8988T (cell line): ENCODE results near the gene C13orf46.

Source experiments
- DNase-seq: peaks from one replicate; pipeline ENCODE4 v3.0.0; 2011

The C13orf46 gene

DNA sequence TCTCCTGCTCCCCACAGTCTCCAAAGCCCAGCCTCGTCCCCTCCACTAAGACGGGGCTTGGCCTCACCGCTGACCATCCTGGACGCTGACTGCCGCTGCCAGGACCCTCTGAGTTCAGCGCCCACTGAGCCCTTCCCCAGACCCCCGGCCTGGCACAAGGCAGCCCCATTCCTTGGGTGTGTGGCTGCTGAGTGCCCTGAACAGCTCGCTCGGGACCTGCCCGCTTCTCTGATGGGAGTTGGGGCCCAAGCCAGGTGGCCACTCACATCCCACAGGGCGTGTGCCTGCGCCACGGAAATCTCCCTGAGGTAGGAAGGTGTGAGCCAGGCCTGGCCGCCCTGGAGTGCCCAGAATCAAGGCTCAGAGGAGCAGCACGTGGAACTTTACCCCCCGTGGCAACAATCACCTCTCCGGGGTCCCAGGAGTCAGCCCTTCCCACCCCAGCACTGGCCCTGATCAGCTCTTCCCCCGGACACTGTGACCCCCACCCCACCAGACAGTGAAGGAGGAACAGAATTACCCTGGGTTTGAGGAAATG, 20.8 kb downstream of the C13orf46 start:
- no peak for DNase-seq

DNA sequence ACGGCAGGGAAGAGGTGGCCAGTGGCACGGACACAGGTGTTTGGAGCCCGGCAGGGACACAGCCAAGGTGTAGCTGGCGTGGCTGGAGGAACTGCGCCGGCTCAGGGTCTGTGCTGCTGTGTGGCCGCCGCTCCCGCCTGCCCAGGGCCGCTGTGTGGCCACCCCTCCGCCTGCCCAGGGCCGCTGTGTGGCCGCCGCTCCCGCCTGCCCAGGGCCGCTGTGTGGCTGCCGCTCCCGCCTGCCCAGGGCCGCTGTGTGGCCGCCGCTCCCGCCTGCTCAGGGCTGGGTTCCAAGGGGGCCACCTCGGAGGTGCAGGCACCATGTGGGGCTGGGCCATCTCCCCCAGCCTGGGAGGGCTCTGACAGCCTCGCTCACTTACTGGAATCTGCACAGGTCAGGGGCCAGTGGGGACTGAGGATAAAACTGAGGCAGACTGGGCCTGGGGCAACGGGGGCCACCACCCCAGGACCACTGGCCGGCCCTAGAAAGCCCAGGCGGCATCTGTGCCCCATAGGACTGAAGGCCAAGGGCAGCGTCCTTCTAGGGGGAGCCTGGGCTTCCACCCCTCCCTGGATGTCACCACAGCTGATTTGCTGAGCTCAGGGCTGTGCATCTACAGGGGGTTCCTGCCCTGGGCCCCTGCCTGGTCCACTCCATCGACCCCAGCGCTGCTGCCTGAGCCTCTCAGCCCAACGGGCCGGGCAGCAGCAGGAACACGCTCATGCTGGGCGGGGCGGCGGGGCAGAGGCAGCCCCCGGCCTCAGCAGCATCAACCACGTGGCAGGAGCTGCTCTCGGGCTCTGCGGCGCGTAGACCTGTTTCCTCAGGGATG, 21.5 kb downstream of the C13orf46 start:
- DNase-seq: no peak

- DNase-seq: peak; percentile 97
Observed at GRCh38 chr13:113951246-113951999, 22.5 kb downstream of the C13orf46 start.

DNA sequence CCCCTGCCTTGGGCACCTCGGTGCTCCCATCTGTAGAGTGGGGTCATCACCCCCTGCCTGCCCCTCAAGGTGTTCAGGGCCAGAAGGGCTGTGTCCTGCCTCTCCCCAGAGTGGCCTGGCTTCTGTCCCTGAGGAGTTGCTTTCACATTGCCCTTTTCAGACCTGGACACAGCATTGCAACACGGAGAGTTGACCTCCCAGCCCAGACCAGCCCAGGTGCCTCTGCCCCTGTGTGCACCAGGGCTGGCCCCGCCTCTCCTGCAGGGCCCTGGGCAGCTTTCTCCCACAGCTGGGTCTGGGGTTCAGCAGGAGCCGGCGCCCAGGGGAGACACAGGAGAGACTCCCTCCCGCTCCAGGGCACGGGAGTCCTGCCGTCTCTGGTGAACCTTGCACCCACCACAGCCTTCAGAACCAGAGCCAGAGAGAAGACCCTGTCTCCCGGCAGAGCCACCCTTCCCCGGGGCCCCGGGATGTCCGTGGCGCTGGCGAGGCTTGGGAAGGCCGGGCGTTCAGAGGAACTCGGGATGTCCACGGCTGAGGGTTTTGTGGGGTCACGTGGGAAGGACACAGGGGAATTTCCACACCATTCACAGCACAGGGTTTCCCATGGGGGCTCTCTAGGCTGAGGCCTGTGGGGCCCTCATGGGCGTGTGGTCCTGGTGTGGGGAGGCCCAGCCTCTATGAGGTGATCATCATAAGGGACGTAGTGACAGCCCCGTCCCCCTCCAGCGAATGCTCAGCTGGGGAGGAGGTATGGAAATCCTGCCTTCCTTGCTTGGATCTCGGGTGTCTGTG, 23.2 kb downstream of the C13orf46 start:
- no peak for DNase-seq

- no peak for DNase-seq
Observed at GRCh38 chr13:113949546-113949945, 24.3 kb downstream of the C13orf46 start.

- DNase-seq: no peak
Observed at GRCh38 chr13:113948034-113948742, 25.7 kb downstream of the C13orf46 start.

DNA sequence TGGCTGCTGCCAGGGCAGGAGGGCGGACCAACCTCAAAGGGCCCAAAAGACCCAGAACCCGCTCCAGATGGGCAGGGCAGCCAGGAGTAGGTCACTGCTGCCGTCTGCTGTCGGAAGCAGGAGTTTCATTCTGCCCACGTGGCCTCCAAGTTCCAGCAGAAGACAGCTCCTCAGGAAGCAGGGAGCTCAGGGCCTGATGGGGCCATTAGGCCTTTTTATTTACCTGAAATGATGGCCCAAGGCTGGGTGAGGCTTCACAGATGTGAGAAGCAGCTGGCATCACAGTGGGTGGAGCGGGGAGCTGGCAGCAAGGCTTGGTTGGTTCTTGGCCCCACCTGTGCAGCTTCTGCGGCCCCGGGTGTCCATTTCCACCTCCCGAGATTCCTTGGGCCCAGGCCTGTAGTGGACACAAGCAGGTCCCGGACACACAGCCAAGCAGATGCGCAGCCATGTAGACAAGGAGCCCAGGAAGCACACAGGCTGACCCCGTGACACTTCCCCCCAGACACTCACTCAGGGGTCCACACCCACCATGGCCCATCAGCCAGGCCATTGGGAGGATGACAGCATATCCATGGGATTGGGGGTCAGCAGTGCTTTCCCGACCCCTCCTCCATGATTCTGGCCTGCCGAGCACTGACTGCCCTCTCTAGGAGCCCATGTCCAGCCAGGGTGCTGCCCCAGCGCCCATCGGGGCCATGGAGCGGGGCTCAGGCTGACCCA, 26.4 kb downstream of the C13orf46 start:
- DNase-seq: no peak

DNA sequence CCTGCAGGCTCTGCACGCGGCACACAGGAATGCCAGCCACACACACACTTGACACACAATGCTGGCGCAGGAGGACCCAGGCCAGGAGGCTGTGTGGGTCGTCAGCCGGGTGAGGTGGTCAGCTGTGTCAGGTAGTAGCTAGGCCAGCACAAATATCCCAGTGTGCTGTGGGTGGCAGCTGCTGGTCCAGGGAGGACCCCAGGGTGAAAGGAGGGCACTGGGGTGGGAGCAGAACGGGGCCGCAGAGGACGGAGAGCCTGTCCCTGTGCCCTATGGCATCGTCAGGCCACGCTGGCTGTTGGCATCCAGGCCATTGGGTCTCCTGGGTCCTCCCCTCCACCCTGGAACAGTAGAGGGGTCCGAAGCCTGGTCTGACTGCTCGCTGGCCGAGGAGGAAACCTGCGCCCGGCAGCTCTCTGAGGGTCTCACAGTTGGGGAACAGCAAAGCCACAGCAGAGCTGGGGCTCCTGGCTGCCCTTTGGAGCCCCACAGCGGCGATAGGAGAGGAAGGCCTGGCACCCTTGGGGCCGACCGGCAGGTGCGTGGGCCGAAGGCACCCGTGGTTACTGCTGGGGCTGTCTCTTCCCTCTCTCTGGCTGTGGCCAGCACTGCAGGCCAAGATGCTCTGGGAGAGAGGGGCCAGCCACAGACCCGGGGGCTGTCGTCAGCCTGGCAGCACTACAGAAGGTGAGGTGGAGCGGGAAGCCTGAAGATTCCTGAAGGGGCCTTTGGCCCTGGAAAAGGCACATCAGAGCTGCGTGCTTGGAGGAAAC, 27.3 kb downstream of the C13orf46 start:
- no peak for DNase-seq

DNA sequence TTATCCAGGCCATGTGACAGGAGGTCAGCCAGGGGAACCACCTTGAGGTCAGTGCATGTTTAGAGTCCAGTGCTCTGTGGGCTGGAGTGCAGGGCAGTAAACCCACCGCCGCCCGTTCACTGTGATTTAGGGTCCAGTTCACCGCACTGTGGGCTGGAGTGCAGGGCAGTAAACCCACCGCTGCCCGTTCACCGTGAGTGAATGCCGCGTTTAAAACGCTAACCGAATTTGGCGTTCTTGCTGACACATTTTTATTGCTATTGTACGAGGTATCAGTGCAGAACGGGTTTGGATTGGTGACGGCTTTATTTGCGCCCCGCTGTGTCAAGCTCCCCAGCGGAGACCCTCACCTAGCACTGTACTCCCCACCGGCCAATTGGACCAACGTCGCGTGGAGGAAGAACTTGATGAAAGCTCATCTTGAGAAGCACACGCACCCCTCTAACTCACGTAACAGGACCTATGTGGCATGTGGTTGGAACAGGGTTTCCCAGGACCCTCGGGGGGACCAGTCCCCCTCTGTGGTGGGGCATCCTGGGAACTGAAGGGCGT, 27.9 kb downstream of the C13orf46 start:
- DNase-seq: no peak

GRCh38 chr13:113943821-113944565, 29.9 kb downstream of the C13orf46 start:
- no peak for DNase-seq

DNA sequence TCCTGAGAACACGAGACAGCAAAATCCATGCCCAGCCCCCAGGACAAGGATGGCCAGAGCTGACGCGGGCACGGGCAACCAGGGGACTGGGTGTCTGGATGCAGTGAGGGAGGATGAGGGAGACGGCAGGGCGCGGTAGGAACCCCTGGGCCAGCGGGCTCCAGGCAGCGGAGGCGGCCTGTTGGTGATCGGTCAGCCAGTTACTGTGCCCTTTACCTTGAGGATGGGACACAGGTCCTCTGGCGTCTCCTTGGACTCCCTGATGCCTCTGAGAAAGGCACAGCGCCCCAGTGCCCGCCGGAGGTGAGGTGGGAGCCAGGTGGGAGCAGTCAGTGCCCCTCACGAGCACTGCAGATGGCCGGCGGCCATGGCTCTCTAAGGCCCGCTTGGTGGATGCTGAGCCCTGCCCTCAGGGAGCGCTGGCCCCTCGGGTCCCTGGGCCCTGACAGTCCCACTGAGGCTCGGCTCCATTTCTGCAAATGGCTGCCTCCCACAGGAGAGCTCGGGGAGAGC, 31.2 kb downstream of the C13orf46 start:
- DNase-seq: no peak

DNA sequence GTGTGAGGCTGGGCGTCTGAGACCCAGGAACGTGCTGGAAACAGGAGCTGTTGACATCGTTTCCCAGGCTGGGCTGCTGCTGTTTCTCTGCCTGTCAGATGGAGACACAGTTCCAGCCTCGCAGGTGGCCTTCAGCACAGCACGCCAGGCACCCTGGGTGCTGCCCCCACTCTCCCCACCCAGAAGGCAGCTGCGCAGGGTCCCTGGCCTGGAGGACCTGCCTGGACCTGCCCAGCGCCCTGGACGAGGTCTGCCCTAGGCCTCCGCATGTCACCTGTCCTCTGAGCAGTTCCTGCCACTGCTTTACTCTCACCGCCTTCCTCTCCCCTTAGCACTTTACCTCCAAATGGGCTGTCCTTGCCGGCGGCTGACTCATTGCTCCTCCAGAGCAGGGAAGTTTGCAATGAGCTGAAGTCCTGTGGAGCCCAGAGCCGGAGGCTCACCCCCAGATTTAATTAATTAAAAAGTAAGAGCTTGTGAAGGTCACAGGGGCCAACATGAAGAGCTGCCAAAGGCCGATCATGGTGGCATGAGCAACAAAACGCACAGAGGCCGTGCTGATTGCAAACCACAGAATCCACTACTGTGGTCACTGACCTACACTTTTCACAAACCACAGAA, 32.2 kb downstream of the C13orf46 start:
- no peak for DNase-seq

GRCh38 chr13:113939944-113940297, 34.0 kb downstream of the C13orf46 start:
- DNase-seq: no peak

GRCh38 chr13:113939129-113939943, 34.5 kb downstream of the C13orf46 start:
- no peak for DNase-seq

GRCh38 chr13:113938716-113939115, 35.2 kb downstream of the C13orf46 start:
- DNase-seq: no peak

- DNase-seq: no peak
Observed at GRCh38 chr13:113938246-113938645, 35.6 kb downstream of the C13orf46 start.

DNA sequence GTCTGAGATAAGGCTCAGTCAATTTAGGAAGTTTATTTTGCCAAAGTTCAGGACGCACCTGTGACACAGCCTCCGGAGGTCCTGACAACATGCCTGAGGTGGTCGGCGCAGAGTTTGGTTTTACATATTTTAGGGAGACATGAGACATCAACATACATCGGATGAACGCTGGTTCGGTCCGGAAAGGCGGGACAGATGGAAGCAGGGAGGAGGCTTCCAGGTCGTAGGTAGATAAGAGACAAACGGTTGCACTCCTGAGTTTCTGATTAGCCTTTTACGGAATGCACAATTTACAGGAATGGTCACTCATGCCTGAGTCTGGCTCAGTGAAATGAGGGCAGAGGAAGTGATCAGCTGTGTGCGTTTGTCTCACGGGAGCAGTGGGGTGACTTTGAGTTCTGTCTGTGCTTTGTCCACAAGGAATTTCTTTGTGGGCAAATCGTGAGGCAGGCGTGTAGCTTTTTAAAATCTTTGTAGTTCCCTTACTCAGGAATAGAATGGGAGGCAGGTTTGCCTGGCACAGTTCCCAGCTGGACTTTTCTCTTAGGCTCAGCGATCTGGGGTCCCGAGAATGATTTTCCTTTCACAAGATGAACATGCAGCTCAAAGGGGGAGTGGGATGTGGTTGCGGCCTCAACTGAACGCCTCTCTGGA, 36.2 kb downstream of the C13orf46 start:
- DNase-seq: no peak

GRCh38 chr13:113937073-113937472, 36.8 kb downstream of the C13orf46 start:
- DNase-seq: no peak
